Activated CD4-positive, alpha-beta T cell treated with anti-CD3 and anti-CD28 coated beads, Interleukin-2, amount 10 ng/mL, durations not matched to agents 24 days and 14 days (primary cell): Measurements from ENCODE around the gene NIN. TPM values are rescaled to one million over a fixed set of nuclear protein-coding genes. Genes with fewer than 3 reads are reported as not detected.

Experiments used
- total RNA-seq: library from RNA; stranded (reverse); gene quantifications from 2 replicates; pipeline ENCODE4 v1.2.3, GENCODE V29; 2022

NIN gene
- total RNA-seq, 1 donor from 2014 or later: 40.2 TPM

Other genes starting within 250 kb of the NIN start
- 9.9 and 10.8 TPM in 2 replicates for gene SAV1, start 162.9 kb downstream of the NIN start, total RNA-seq
- gene ABHD12B, start 40.9 kb upstream of the NIN start, total RNA-seq: not detected in 2 replicates
- gene PYGL, start 113.3 kb upstream of the NIN start, total RNA-seq: 0.26 and 1.3 TPM in 2 replicates